CD4-positive, alpha-beta memory T cell (primary cell): ENCODE data around the gene GATD1. TPM values are rescaled to one million over a fixed set of nuclear protein-coding genes. Genes with fewer than 3 reads are reported as not detected.

Experiments used
- CTCF ChIA-PET: fragments of 350-600 bp; sonication (Branson Sonifier 250); formaldehyde crosslinking; loops from one replicate; lab custom pipeline; 2021; ENCODE audit warnings: inconsistent platforms; ENCODE audit not compliant: partially characterized antibody; lab: Charles Lee
- POLR2A ChIA-PET: fragments of 350-600 bp; sonication (Branson Sonifier 250); formaldehyde crosslinking; loops from one replicate; lab custom pipeline; 2021; ENCODE audit not compliant: partially characterized antibody; lab: Charles Lee
- DNase-seq, 5 donors: peaks; one replicate each; pipeline versions ENCODE4 v3.0.0 to v3.0.0-alpha.2; 2020 to 2022; ENCODE audit warnings: mixed read lengths in 1 of 5
- H3K27ac ChIP-seq: one replicate; pipeline ENCODE4 v1.7.0; 2013; ENCODE audit warnings: low read depth, low read length
- H3K27me3 ChIP-seq: 2 replicates; pipeline ENCODE4 v1.7.0; 2013; ENCODE audit warnings: mild to moderate bottlenecking, low read length, moderate library complexity; ENCODE audit not compliant: insufficient read depth
- H3K36me3 ChIP-seq: 2 replicates; pipeline ENCODE4 v1.7.0; 2013; ENCODE audit warnings: mild to moderate bottlenecking, low read length, moderate library complexity; ENCODE audit not compliant: insufficient read depth
- H3K4me1 ChIP-seq: 2 replicates; pipeline ENCODE4 v1.7.0; 2013; ENCODE audit warnings: mild to moderate bottlenecking, low read length, moderate library complexity; ENCODE audit not compliant: insufficient read depth
- H3K4me3 ChIP-seq, 2 donors: one replicate each; pipeline ENCODE4 v1.7.0; 2013; ENCODE audit warnings: low read length in 2 of 2, mild to moderate bottlenecking in 1 of 2
- H3K9me3 ChIP-seq, 2 donors: one replicate each; pipeline ENCODE4 v1.7.0; 2013; ENCODE audit warnings: low read length in 2 of 2, control low read depth in 1 of 2; ENCODE audit not compliant: control insufficient read depth in 1 of 2
- H3K27ac Mint-ChIP-seq, 7 donors: one replicate each; pipeline ENCODE4 v1.8.0; 2020 to 2021; ENCODE audit warnings: mixed read lengths in 7 of 7, mild to moderate bottlenecking in 6 of 7, inconsistent platforms in 3 of 7, moderate library complexity in 3 of 7
- H3K27me3 Mint-ChIP-seq, 2 donors: one replicate each; pipeline ENCODE4 v1.8.0; 2020 to 2021; ENCODE audit warnings: mixed read lengths in 2 of 2
- H3K36me3 Mint-ChIP-seq, 2 donors: one replicate each; pipeline ENCODE4 v1.8.0; 2020 to 2021; ENCODE audit warnings: mixed read lengths in 2 of 2, inconsistent platforms in 1 of 2, mild to moderate bottlenecking in 1 of 2
- H3K4me1 Mint-ChIP-seq, 4 donors: one replicate each; pipeline ENCODE4 v1.8.0; 2020 to 2021; ENCODE audit warnings: mixed read lengths in 4 of 4, mild to moderate bottlenecking in 1 of 4
- H3K4me3 Mint-ChIP-seq, 8 donors: one replicate each; pipeline ENCODE4 v1.8.0; 2020 to 2021; ENCODE audit warnings: mixed read lengths in 8 of 8, mild to moderate bottlenecking in 7 of 8, moderate library complexity in 6 of 8, inconsistent platforms in 3 of 8
- H3K9me3 Mint-ChIP-seq, 8 donors: one replicate each; pipeline ENCODE4 v1.8.0; 2020 to 2021; ENCODE audit warnings: mixed read lengths in 8 of 8, mild to moderate bottlenecking in 5 of 8, inconsistent platforms in 3 of 8, moderate library complexity in 1 of 8
- intact Hi-C: fragments of 100-400 bp; cut with micrococcal nuclease; formaldehyde crosslinking; loops from one replicate; pipeline ENCODE4 v1.15.1; 2023
- polyA plus RNA-seq, 2 donors: library from polyadenylated mRNA; unstranded; fragments of 300-500 nt; fragmentation: Illumina TruSeq; gene quantifications; one replicate each; pipeline ENCODE4 v1.2.3, GENCODE V29; 2021
- total RNA-seq, 2 experiments: library from RNA; stranded (reverse); gene quantifications; one replicate each; pipeline ENCODE4 v1.2.3, GENCODE V29; 2021

GATD1 gene
- total and polyA plus RNA-seq, 4 experiments from 2014 or later, result 4.3 to 64.9 (median 33.3) TPM

GRCh38 chr11:776263-776560, 1.1 kb downstream of the GATD1 start:
- intact Hi-C loops, result loop anchor here (2.0 kb wide), 1 partner anchor 29 kb away; the partner anchor contains the start of gene TALDO1
- Histone ChIP-seq H3K27ac (peak overlapping the region; percentile 40), H3K27me3 (no peaks in the 10 kb centered on the region), H3K36me3 (peaks cover 7% of the 10 kb centered on the region), H3K4me1 (peaks cover 32% of the 10 kb centered on the region), H3K4me3 (peak overlapping the region; percentile 29 to 52), H3K9me3 (no peaks in the 10 kb centered on the region)
- ChIA-PET POLR2A (interaction anchor here (0.8 to 3.6 kb wide), 8 partner anchors 11 to 164 kb away, joined by 3 to 23 read pairs (median 4); partner anchors contain the start of genes PIDD1, SLC25A22, TALDO1 and TMEM80), CTCF (interaction anchor here (1.4 to 2.4 kb wide), 3 partner anchors 9 to 13 kb away, joined by 6 to 8 read pairs (median 7); no protein-coding TSS in a partner anchor)
- peaks cover 0 to 2% (median 0%) of the 10 kb centered on the region in 8 donors for H3K9me3 Mint-ChIP-seq
- H3K4me3 Mint-ChIP-seq, result peak overlapping the region; percentile 74 to 83 (median 78)
- no peaks in the 10 kb centered on the region for H3K27me3 Mint-ChIP-seq
- H3K4me1 Mint-ChIP-seq, result peaks cover 3 to 36% (median 9%) of the 10 kb centered on the region in 4 donors
- H3K36me3 Mint-ChIP-seq, result peaks cover 0 to 5% of the 10 kb centered on the region in 2 donors
- DNase-seq, result no peak
- H3K27ac Mint-ChIP-seq, result peak overlapping the region in 6 of 7 donors; percentile 57 to 88 (median 74)

DNA sequence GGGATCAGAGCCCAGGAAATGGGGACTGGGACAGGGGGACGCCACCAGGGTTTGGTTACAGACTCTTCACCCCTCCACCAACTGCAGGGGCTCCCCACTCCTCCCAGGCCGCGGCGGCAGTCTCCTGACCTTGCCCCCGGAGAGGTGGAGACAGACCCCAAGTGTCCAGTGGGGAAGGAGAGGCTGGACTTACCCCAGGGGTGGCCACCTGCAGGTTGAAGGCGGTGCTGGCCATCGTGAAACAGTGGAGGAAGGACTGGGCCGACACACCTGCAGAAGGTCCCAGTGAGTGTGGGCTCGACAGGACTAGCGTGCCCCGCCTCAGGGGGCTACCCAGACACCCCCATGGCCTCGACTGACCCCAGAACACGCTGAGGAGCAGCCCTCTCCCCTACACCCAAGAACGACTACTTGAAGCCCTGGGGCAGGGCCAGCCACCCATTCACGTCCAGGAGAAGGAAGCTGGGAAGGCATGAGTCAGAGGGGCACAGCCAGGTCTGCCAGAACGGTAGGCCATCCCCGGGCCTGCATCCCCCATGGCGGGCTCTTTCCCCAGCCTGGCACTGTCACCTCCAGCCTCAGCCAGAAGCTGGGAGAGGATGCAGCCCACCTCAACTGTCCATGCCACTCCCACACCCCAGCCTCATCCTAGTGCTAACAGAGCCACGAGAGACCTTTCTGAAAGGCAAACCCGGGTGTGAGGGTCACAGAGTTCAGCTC, 2.3 kb downstream of the GATD1 start:
- no peak overlapping the region for H3K4me3 ChIP-seq
- no peaks in the 10 kb centered on the region for H3K9me3 ChIP-seq
- peaks cover 14% of the 10 kb centered on the region for H3K36me3 ChIP-seq
- no peaks in the 10 kb centered on the region for H3K27me3 ChIP-seq
- H3K27ac Mint-ChIP-seq, result peak overlapping the region in 3 of 7 donors; percentile 6 to 79 (median 59)
- CTCF ChIA-PET, result interaction anchor here (2.3 to 2.4 kb wide), 2 partner anchors 9 to 11 kb away, joined by 6 to 7 read pairs; no protein-coding TSS in a partner anchor
- POLR2A ChIA-PET, result interaction anchor here (0.7 to 3.6 kb wide), 3 partner anchors 19 to 44 kb away, joined by 3 to 23 read pairs (median 3); partner anchors contain the start of gene SLC25A22
- no peaks in the 10 kb centered on the region for H3K27me3 Mint-ChIP-seq
- H3K9me3 Mint-ChIP-seq, result peaks cover 0 to 2% (median 0%) of the 10 kb centered on the region in 8 donors
- intact Hi-C loops, result no loop called here
- H3K36me3 Mint-ChIP-seq, result peaks cover 0 to 12% of the 10 kb centered on the region in 2 donors
- peaks cover 32% of the 10 kb centered on the region for H3K4me1 ChIP-seq
- peak overlapping the region; percentile 40 to 80 (median 72) for H3K4me3 Mint-ChIP-seq
- H3K4me1 Mint-ChIP-seq, result peaks cover 3 to 31% (median 9%) of the 10 kb centered on the region in 4 donors
- DNase-seq, result no peak
- H3K27ac ChIP-seq, result no peak overlapping the region

GRCh38 chr11:773830-774229, 3.5 kb downstream of the GATD1 start:
- CTCF ChIA-PET, result interaction anchor here (0.9 kb wide), 1 partner anchor 10 kb away, joined by 3 read pairs; no protein-coding TSS in a partner anchor
- Mint-ChIP-seq H3K27ac (no peak overlapping the region), H3K9me3 (no peaks in the 10 kb centered on the region), H3K4me1 (peaks cover 3 to 31% (median 9%) of the 10 kb centered on the region in 4 donors), H3K27me3 (no peaks in the 10 kb centered on the region), H3K36me3 (peaks cover 0 to 15% of the 10 kb centered on the region in 2 donors), H3K4me3 (no peak overlapping the region)
- no peak for DNase-seq
- H3K4me3 ChIP-seq, result no peak overlapping the region
- H3K27me3 ChIP-seq, result no peaks in the 10 kb centered on the region
- H3K4me1 ChIP-seq, result peaks cover 30% of the 10 kb centered on the region
- H3K36me3 ChIP-seq, result peaks cover 14% of the 10 kb centered on the region
- no peaks in the 10 kb centered on the region for H3K9me3 ChIP-seq
- intact Hi-C loops, result no loop called here
- POLR2A ChIA-PET, result no interaction called here
- H3K27ac ChIP-seq, result no peak overlapping the region

DNA sequence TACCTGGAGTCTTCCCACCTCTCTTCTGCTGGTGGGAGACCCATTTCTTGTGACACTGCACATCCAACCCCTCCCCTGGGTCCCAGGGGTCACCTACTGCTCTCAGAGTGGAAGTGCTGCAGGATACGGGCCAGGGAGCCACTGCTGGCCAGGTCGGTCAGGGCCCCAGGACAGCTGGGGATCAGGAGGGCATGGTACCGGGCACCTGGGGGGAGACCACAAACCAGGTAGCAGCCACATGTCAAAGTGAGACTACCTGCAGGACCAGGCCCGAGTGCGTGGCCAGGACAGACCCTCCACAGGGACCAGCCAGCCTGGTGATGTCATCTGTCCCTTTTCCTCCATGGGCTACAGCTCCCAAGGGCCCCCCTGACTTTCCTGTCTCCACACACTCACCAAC, 3.9 kb downstream of the GATD1 start:
- ChIA-PET POLR2A (no interaction called here), CTCF (interaction anchor here (0.9 kb wide), 1 partner anchor 10 kb away, joined by 3 read pairs; no protein-coding TSS in a partner anchor)
- Histone ChIP-seq H3K27me3 (no peaks in the 10 kb centered on the region), H3K36me3 (peaks cover 14% of the 10 kb centered on the region), H3K4me1 (peaks cover 26% of the 10 kb centered on the region), H3K4me3 (no peak overlapping the region), H3K27ac (no peak overlapping the region), H3K9me3 (no peaks in the 10 kb centered on the region)
- no peaks in the 10 kb centered on the region for H3K9me3 Mint-ChIP-seq
- peaks cover 0 to 15% of the 10 kb centered on the region in 2 donors for H3K36me3 Mint-ChIP-seq
- peaks cover 3 to 29% (median 9%) of the 10 kb centered on the region in 4 donors for H3K4me1 Mint-ChIP-seq
- intact Hi-C loops, result no loop called here
- no peak overlapping the region for H3K27ac Mint-ChIP-seq
- no peak for DNase-seq
- H3K4me3 Mint-ChIP-seq, result no peak overlapping the region
- no peaks in the 10 kb centered on the region for H3K27me3 Mint-ChIP-seq

DNA sequence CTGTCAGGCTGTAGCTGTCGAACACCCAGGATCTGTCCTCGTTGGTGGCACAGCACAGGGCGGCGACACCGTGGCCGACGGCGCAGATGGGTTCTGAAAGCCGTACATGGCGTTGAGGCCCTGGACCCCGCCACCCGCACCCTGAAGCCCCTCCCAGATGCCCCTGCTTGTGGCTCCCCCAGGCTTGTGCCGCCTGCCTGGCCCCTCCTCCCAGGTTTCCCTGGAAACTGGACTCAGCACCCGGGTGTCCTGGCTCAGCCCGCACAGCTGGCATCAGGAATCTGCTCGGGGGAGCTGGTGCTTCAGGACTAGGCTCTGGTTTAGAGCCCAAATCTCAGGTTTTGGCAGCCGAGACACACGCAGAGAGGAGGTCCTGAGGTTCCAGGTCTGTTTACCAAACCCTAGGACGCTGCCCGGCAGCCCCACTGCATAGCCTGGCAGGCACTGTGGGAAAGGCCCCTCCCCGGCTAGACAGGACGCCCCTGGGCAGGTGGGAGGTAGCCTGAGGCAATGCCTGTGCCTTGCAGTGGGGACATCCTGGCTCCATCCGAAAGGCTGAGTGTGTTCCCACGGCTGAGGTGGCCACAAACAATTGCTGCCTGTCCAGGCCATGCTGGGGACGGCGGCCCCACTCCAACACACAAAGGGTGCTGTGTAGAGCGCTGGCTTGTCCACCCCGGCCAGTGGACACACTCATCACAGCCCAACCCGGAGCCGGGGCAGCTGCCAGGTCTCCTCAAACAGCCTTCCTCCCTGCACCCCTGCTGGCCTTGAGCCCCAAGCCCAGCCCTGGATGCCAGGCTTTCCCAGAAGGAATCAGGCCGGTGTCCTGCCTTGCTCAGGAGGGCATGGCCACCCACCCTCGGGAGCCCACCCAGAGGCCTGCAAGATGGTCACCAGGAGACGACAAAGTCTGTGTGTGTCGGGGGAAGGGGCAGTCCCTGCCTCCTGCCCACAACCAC, 4.6 kb downstream of the GATD1 start:
- Histone ChIP-seq H3K4me3 (no peak overlapping the region), H3K27ac (no peak overlapping the region), H3K36me3 (peaks cover 14% of the 10 kb centered on the region), H3K9me3 (no peaks in the 10 kb centered on the region), H3K27me3 (no peaks in the 10 kb centered on the region), H3K4me1 (peaks cover 19% of the 10 kb centered on the region)
- intact Hi-C loops, result no loop called here
- no peaks in the 10 kb centered on the region for H3K27me3 Mint-ChIP-seq
- CTCF ChIA-PET, result no interaction called here
- peak overlapping the region in 1 of 7 donors; percentile 29 for H3K27ac Mint-ChIP-seq
- H3K36me3 Mint-ChIP-seq, result peaks cover 0 to 15% of the 10 kb centered on the region in 2 donors
- no peak overlapping the region for H3K4me3 Mint-ChIP-seq
- H3K9me3 Mint-ChIP-seq, result no peaks in the 10 kb centered on the region
- DNase-seq, result no peak
- POLR2A ChIA-PET, result no interaction called here
- H3K4me1 Mint-ChIP-seq, result peaks cover 3 to 24% (median 9%) of the 10 kb centered on the region in 4 donors

DNA sequence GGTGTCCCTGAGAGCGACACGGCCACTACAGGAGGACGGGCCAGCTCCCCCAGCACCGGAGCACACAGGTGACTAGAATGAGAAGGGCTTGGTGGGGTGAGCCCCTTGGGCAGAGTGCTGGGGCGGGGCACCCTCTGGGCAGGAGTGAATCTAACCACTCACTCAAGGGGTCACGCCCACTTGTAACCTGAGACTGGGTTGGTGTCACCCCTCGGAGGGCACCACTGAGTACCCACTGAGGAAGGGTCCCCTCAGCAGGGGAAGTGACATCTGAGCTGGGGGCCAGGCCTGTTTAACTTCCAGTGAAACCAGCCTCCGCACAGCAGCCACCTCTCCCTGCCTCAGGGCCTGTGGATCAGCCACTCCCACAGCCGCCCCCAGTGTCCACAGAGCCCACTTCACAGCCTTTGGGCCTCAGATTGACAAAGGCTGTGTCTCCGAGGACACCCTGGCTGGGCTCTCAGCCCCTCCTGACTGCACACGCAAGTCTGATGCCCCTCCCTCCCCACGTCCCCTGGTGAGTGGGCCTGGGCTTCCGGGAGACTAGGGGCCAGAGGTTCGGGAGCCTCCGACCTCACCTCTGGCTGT, 5.6 kb downstream of the GATD1 start:
- H3K27me3 Mint-ChIP-seq, result no peaks in the 10 kb centered on the region
- no peak for DNase-seq
- Histone ChIP-seq H3K36me3 (peaks cover 15% of the 10 kb centered on the region), H3K27ac (no peak overlapping the region), H3K27me3 (no peaks in the 10 kb centered on the region), H3K4me1 (peaks cover 19% of the 10 kb centered on the region), H3K4me3 (no peak overlapping the region), H3K9me3 (no peaks in the 10 kb centered on the region)
- no peak overlapping the region for H3K27ac Mint-ChIP-seq
- intact Hi-C loops, result no loop called here
- peaks cover 3 to 24% (median 9%) of the 10 kb centered on the region in 4 donors for H3K4me1 Mint-ChIP-seq
- ChIA-PET CTCF (no interaction called here), POLR2A (no interaction called here)
- no peak overlapping the region for H3K4me3 Mint-ChIP-seq
- H3K36me3 Mint-ChIP-seq, result peaks cover 0 to 19% of the 10 kb centered on the region in 2 donors
- no peaks in the 10 kb centered on the region for H3K9me3 Mint-ChIP-seq
